ENCODE results near the gene RASD2. TPM values are rescaled to one million over a fixed set of nuclear protein-coding genes. Genes with fewer than 3 reads are reported as not detected.

The RASD2 gene
- total RNA-seq, 1 donor from 2014 or later, result 3.6 TPM

- DNase-seq (no peak), ATAC-seq (no peak)
- H3K4me3 ChIP-seq, result no peak overlapping the region
- no peaks in the 10 kb centered on the region for H3K36me3 ChIP-seq
- TF ChIP-seq CTCF (IDR thresholded peaks at IDR 0.05), result no peak
- no peak overlapping the region for H3K27ac ChIP-seq
- peaks cover 30% of the 10 kb centered on the region for H3K27me3 ChIP-seq (ENCODE audit: low read depth)
- H3K9me3 ChIP-seq, result no peaks in the 10 kb centered on the region
- H3K4me1 ChIP-seq, result peaks cover 20% of the 10 kb centered on the region
- intact Hi-C loops (cut with DNase I), result no loop called here
Measured at GRCh38 chr22:35544189-35544588, 3.6 kb downstream of the RASD2 start.

- H3K4me3 ChIP-seq, result no peak overlapping the region
- TF ChIP-seq CTCF (IDR thresholded peaks at IDR 0.05), result no peak
- intact Hi-C loops (cut with DNase I), result no loop called here
- no peak for ATAC-seq
- H3K36me3 ChIP-seq, result no peaks in the 10 kb centered on the region
- no peaks in the 10 kb centered on the region for H3K9me3 ChIP-seq
- peaks cover 16% of the 10 kb centered on the region for H3K4me1 ChIP-seq
- no peak overlapping the region for H3K27ac ChIP-seq
- peaks cover 28% of the 10 kb centered on the region for H3K27me3 ChIP-seq (ENCODE audit: low read depth)
- no peak for DNase-seq
Measured at GRCh38 chr22:35544827-35545226, 4.2 kb downstream of the RASD2 start.

DNA sequence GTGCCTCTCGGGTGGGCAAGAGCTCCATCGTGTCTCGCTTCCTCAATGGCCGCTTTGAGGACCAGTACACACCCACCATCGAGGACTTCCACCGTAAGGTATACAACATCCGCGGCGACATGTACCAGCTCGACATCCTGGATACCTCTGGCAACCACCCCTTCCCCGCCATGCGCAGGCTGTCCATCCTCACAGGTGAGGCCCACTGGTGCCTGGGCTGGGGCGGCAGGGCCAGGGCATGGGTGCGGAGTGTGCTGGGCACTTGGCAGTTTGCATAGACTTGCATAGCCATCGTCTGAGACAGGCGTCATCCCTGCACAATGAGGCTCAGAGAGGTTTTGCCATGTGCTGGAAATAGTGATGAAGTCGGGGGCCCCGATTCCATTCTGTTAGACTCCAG, 6.3 kb downstream of the RASD2 start:
- no peak for DNase-seq
- H3K27ac ChIP-seq, result no peak overlapping the region
- H3K36me3 ChIP-seq, result no peaks in the 10 kb centered on the region
- no peak for TF ChIP-seq CTCF (IDR thresholded peaks at IDR 0.05)
- no peaks in the 10 kb centered on the region for H3K4me1 ChIP-seq
- no peaks in the 10 kb centered on the region for H3K9me3 ChIP-seq
- no peak overlapping the region for H3K4me3 ChIP-seq
- H3K27me3 ChIP-seq (ENCODE audit: low read depth), result peaks cover 11% of the 10 kb centered on the region
- ATAC-seq, result no peak
- intact Hi-C loops (cut with DNase I), result no loop called here

GRCh38 chr22:35547987-35548721, 7.5 kb downstream of the RASD2 start:
- intact Hi-C loops (cut with DNase I), result no loop called here
- no peak for TF ChIP-seq CTCF (IDR thresholded peaks at IDR 0.05)
- H3K27ac ChIP-seq, result no peak overlapping the region
- no peaks in the 10 kb centered on the region for H3K4me1 ChIP-seq
- no peaks in the 10 kb centered on the region for H3K9me3 ChIP-seq
- ATAC-seq (no peak), DNase-seq (no peak)
- no peaks in the 10 kb centered on the region for H3K36me3 ChIP-seq
- no peak overlapping the region for H3K4me3 ChIP-seq
- H3K27me3 ChIP-seq (ENCODE audit: low read depth), result peaks cover under 1% of the 10 kb centered on the region

GRCh38 chr22:35548722-35549112, 8.1 kb downstream of the RASD2 start:
- no peak overlapping the region for H3K27ac ChIP-seq
- DNase-seq, result no peak
- no peak for ATAC-seq
- no peaks in the 10 kb centered on the region for H3K36me3 ChIP-seq
- no peaks in the 10 kb centered on the region for H3K4me1 ChIP-seq
- H3K9me3 ChIP-seq, result no peaks in the 10 kb centered on the region
- no peak overlapping the region for H3K4me3 ChIP-seq
- TF ChIP-seq CTCF (IDR thresholded peaks at IDR 0.05), result no peak
- peaks cover 2% of the 10 kb centered on the region for H3K27me3 ChIP-seq (ENCODE audit: low read depth)
- intact Hi-C loops (cut with DNase I), result no loop called here
